Neutrophil (primary cell): ENCODE results near the gene SATB2.

Source experiments
- H3K27ac ChIP-seq: fragments of 200-600 bp; sonication (generic); 2 replicates; pipeline ENCODE4 v1.5.1; 2016; ENCODE audit warnings: mild to moderate bottlenecking, moderate library complexity
- H3K27me3 ChIP-seq: fragments of 200-600 bp; sonication (generic); 2 replicates; pipeline ENCODE4 v1.6.0; 2016; ENCODE audit warnings: mild to moderate bottlenecking
- H3K36me3 ChIP-seq: fragments of 200-600 bp; sonication (generic); 2 replicates; pipeline ENCODE4 v1.5.1; 2017
- H3K4me1 ChIP-seq, 2 experiments: fragments of 200-600 bp in 1 of 2; sonication (generic) in 1 of 2; 1 replicate in 1 of 2; 2 replicates in 1 of 2; pipeline versions ENCODE4 v1.5.1 to v1.6.1; 2013 to 2016; ENCODE audit warnings: low read depth in 1 of 2, low read length in 1 of 2, mild to moderate bottlenecking in 1 of 2, moderate library complexity in 1 of 2; ENCODE audit not compliant: control insufficient read depth in 1 of 2, insufficient read depth in 1 of 2
- H3K4me3 ChIP-seq, 2 experiments: fragments of 200-600 bp in 1 of 2; sonication (generic) in 1 of 2; 1 replicate in 1 of 2; 2 replicates in 1 of 2; pipeline ENCODE4 v1.5.1; 2013 to 2016; ENCODE audit warnings: low read depth in 1 of 2, low read length in 1 of 2, mild to moderate bottlenecking in 1 of 2, moderate library complexity in 1 of 2
- H3K9me3 ChIP-seq: fragments of 200-600 bp; sonication (generic); 2 replicates; pipeline ENCODE4 v1.5.1; 2016
- TF ChIP-seq, protein P1 (sequence below): fragments of 200-600 bp; sonication (generic); IDR thresholded peaks from 2 replicates; pipeline ENCODE4 v1.5.1; 2016; ENCODE audit warnings: antibody characterized with exemption

The SATB2 gene

DNA sequence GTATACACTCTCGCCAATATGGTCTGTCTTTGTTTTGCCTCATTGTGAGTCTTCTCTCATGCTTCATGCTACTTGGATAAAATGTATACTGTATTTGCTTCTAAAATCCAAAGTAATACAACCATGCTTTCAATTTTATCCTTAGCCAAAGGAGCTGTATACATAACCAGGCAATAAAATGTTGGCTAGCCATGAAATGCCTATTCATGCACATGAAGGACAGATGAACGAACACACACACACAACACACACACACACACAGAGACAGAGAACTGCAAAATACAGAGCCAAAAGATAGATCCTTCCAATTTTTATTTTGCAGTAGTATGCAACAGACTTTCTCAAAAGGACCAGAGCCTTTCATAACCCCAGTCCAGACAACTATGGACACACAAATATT is 113.7 kb downstream of the SATB2 start:
- H3K27ac ChIP-seq = no peak overlapping the region
- H3K4me1 ChIP-seq = no peaks in the 10 kb centered on the region
- H3K27me3 ChIP-seq = no peaks in the 10 kb centered on the region
- H3K9me3 ChIP-seq = no peaks in the 10 kb centered on the region
- TF ChIP-seq, protein P1, sequence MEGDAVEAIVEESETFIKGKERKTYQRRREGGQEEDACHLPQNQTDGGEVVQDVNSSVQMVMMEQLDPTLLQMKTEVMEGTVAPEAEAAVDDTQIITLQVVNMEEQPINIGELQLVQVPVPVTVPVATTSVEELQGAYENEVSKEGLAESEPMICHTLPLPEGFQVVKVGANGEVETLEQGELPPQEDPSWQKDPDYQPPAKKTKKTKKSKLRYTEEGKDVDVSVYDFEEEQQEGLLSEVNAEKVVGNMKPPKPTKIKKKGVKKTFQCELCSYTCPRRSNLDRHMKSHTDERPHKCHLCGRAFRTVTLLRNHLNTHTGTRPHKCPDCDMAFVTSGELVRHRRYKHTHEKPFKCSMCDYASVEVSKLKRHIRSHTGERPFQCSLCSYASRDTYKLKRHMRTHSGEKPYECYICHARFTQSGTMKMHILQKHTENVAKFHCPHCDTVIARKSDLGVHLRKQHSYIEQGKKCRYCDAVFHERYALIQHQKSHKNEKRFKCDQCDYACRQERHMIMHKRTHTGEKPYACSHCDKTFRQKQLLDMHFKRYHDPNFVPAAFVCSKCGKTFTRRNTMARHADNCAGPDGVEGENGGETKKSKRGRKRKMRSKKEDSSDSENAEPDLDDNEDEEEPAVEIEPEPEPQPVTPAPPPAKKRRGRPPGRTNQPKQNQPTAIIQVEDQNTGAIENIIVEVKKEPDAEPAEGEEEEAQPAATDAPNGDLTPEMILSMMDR = no peak
- no peaks in the 10 kb centered on the region for H3K36me3 ChIP-seq
- H3K4me3 ChIP-seq = no peak overlapping the region

DNA sequence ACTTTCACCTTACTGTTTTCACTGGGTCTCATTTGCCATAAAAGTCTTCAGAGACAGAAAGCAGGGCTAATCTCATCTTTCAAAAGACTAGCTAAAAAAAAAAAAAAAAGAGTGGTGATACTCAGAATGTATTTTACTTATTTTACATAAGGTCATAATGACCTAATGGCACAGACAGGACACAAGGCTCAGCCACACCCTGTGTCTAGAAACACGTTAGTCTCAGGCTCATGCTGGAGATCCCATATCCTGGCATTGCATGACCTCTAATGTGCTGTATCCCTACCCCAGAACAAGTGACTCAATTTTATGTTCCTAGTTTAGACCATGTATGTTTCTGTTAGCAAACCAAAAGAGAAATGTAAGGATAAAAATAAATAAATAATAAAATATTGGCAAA is 115.4 kb downstream of the SATB2 start:
- Histone ChIP-seq H3K4me3 (no peak overlapping the region), H3K27me3 (no peaks in the 10 kb centered on the region), H3K9me3 (no peaks in the 10 kb centered on the region), H3K27ac (no peak overlapping the region), H3K4me1 (no peaks in the 10 kb centered on the region), H3K36me3 (no peaks in the 10 kb centered on the region)
- TF ChIP-seq, protein P1 = no peak

DNA sequence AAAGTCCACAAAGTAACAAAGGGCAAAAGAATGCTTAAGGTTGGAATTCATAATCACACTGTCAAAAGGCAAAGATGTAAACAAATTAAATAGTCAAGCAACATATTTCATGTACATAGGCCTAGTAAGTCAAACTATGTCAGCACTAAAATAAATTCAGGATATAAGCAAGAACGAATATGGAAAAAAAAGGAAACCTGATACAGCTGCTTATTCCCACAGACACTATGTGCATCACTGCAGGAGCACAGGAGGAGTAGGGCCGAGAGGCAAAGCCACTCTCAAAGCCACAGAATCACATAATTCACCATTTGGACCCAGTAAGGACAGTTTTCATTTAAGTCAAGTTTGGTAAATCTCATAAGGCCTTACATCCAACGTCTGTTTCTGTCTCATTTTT is 116.6 kb downstream of the SATB2 start:
- Histone ChIP-seq H3K27ac (no peak overlapping the region), H3K36me3 (no peaks in the 10 kb centered on the region), H3K4me3 (no peak overlapping the region), H3K4me1 (no peaks in the 10 kb centered on the region), H3K9me3 (no peaks in the 10 kb centered on the region), H3K27me3 (no peaks in the 10 kb centered on the region)
- TF ChIP-seq, protein P1 = no peak

DNA sequence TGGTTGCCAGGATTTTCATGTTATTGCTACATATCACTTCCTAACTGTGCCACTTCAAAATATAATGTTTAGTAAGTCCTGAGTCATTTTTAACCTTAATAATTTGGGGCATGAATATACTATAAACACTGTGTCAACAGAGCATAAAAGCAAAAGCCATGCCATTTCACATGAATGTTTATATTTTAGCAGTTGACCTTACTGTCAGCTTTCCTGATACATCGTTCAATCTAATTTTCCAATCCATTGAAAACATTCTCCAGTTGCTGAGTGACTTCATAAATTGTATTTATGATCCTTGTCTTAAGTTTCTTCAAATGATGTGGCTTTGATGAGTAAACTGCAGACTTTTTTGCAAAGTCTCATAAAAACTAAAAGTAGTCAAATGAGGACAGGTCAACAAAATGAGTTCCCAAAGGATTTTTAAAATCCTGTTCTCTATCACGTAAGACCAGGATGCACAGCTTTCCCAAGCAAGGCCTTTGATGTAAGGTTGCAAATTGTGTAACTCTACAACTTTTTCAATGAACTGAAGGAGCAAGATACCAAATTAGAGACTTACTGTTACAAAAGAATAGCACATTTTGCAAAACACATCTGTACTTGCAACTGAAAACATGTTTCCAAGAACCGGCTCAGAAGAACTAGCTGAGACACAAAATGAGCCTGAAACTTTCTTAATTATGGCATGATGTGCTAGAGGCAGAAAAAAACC is 117.7 kb downstream of the SATB2 start:
- no peak overlapping the region for H3K4me3 ChIP-seq
- no peaks in the 10 kb centered on the region for H3K9me3 ChIP-seq
- no peaks in the 10 kb centered on the region for H3K36me3 ChIP-seq
- no peak overlapping the region for H3K27ac ChIP-seq
- TF ChIP-seq, protein P1 = no peak
- H3K27me3 ChIP-seq = no peaks in the 10 kb centered on the region
- H3K4me1 ChIP-seq = no peaks in the 10 kb centered on the region

DNA sequence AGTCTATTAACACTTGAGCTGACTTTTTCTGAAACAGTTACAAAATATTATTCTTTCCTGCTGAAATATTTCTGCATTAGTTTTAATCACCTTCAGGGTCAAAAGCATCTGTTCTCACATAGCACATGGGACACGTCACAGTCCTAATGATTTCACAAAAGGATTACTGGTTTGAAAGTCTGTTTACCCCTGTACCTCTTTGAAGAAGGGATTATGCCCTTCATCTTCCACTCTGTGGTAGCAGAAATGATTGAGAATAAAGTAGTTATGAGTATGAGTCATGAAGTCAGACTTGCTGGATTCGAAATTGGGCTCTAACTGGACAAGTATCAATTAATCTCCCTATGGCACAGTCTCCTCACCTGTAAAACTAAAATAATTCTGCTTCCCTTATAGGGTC is 121.2 kb downstream of the SATB2 start:
- TF ChIP-seq, protein P1 = no peak
- no peaks in the 10 kb centered on the region for H3K27me3 ChIP-seq
- no peaks in the 10 kb centered on the region for H3K4me1 ChIP-seq
- no peaks in the 10 kb centered on the region for H3K36me3 ChIP-seq
- no peak overlapping the region for H3K27ac ChIP-seq
- H3K9me3 ChIP-seq = no peaks in the 10 kb centered on the region
- H3K4me3 ChIP-seq = no peak overlapping the region
